Measurements from ENCODE around the gene KRT39. TPM values are rescaled to one million over a fixed set of nuclear protein-coding genes. Genes with fewer than 3 reads are reported as not detected.

Gene KRT39
- total and polyA plus RNA-seq, 10 of the 15 experiments (the other 5 are each of a cell fraction or from before 2014, with no cell fraction given) = not detected

DNA sequence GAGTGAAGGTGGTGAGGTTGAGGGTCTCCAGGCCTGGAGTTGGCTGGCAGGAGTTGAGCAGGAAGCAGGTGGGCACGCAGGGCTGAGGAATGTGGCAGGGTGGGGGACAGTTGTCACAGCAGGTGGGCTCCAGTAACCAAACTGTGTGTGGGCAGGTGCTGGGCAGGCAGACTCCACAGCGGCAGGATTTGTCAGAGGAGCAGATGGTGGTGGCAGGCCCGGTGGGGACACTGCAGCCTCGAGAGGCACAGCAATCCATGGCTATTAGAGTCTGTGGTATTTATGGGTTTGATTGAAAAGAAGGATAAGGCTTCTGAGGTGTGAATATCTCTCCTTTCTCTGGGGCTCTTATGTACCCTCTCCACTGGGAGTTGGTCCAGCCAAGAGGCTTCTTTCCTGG is 27.1 kb upstream of the KRT39 start, which contains the start of gene KRTAP3-3:
TSS of gene KRTAP3-3 (minus strand) at position 326 of the 400 bp plus-strand sequence. CDS start at position 259, 67 bp downstream.
- no peak within 1 kb of the TSS for H3K4me3 ChIP-seq
- no peak within 1 kb of the TSS for H3K27ac ChIP-seq (ENCODE audit: control insufficient read depth, insufficient read depth)
- FAIRE-seq = no peak
- no peak within 1 kb of the TSS for H3K4me2 ChIP-seq (ENCODE audit: control insufficient read depth, insufficient read depth)
- H3K9ac ChIP-seq (ENCODE audit: control insufficient read depth, insufficient read depth, low read length) = no peak within 1 kb of the TSS
- no TSS peak for BruUV-seq (replicated peaks)
- no peak within 1 kb of the TSS for H2AFZ ChIP-seq (ENCODE audit: control insufficient read depth, low read depth, low read length)
- intact Hi-C loops (cut with micrococcal nuclease; ENCODE audit: unreplicated experiment) (no loop called here), in situ Hi-C loops (cut with MboI) (no loop called here)
- H3K4me1 ChIP-seq (ENCODE audit: control insufficient read depth, insufficient read depth, low read length) = no peaks in the 10 kb centered on the region
- no peaks in the 10 kb centered on the region for H3K9me3 ChIP-seq (replicated peaks; ENCODE audit: control insufficient read depth, insufficient read depth, low read length)
- H3K36me3 ChIP-seq (ENCODE audit: control insufficient read depth in 2 of 2, insufficient read depth in 2 of 2, low read length in 1 of 2) = no peaks in the 10 kb centered on the region
- ChIA-PET POLR2A (no interaction called here), CTCF (no interaction called here), SMC1A (ENCODE audit: uncharacterized antibody, unreplicated experiment) (no interaction called here), RAD21 (ENCODE audit: unreplicated experiment) (no interaction called here)
- TF ChIP-seq HDAC2 (IDR thresholded peaks at IDR 0.05) (no peak), CEBPB (IDR thresholded peaks at IDR 0.05; ENCODE audit: borderline replicate concordance in 1 of 2, low read depth in 2 of 2, low read length in 2 of 2) (no peak), ZNF207 (IDR thresholded peaks at IDR 0.05; ENCODE audit: borderline replicate concordance) (no peak), PAX5 (IDR thresholded peaks at IDR 0.05; ENCODE audit: borderline replicate concordance, low read depth, low read length) (no peak)
- peaks cover 0 to 8% of the 10 kb centered on the region in 2 experiments; a peak in 1 of 4 replicates for H3K27me3 ChIP-seq (replicated peaks in 1 of 2; ENCODE audit: control insufficient read depth in 2 of 2, insufficient read depth in 2 of 2, low read length in 1 of 2)
- no peak for ATAC-seq
- no peaks in the 10 kb centered on the region for H3K79me2 ChIP-seq (ENCODE audit: control insufficient read depth, insufficient read depth, low read length)
- 37% methylated on average over 3 of the region's 4 CpGs for WGBS (ENCODE audit: insufficient coverage, insufficient replicate concordance, low lambda C conversion rate, missing lambda C conversion rate)
- no peaks in the 10 kb centered on the region for H4K20me1 ChIP-seq (ENCODE audit: control insufficient read depth, insufficient read depth)
- DNase-seq (ENCODE audit: low read depth, low spot score) = no peak

DNA sequence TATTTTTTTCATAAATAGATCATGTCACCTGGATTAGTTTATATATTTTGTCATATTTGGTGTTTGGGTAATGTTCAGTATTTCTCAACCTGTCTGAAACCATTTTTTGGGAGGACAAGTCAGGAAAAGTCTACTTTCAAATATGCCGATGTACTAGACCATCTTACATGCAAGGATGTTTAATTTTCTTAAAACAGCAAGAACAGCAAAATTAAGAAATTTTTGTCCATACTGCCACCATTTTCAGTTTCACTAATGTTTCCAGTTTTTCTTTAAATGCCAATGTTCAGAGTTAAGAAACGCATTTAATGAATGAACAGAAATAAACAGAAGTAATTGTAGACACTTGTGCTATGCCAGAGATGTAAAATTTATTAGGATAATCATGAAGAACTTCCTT is 26.3 kb upstream of the KRT39 start:
- H3K27ac ChIP-seq (ENCODE audit: control insufficient read depth, insufficient read depth) = no peak overlapping the region
- ChIA-PET POLR2A (no interaction called here), RAD21 (ENCODE audit: unreplicated experiment) (no interaction called here), SMC1A (ENCODE audit: uncharacterized antibody, unreplicated experiment) (no interaction called here), CTCF (no interaction called here)
- H3K4me3 ChIP-seq = no peak overlapping the region
- no peaks in the 10 kb centered on the region for H3K9me3 ChIP-seq (replicated peaks; ENCODE audit: control insufficient read depth, insufficient read depth, low read length)
- H2AFZ ChIP-seq (ENCODE audit: control insufficient read depth, low read depth, low read length) = no peak overlapping the region
- no peaks in the 10 kb centered on the region for H4K20me1 ChIP-seq (ENCODE audit: control insufficient read depth, insufficient read depth)
- no peak overlapping the region for H3K4me2 ChIP-seq (ENCODE audit: control insufficient read depth, insufficient read depth)
- intact Hi-C loops (cut with micrococcal nuclease; ENCODE audit: unreplicated experiment) = no loop called here
- DNase-seq (ENCODE audit: low read depth, low spot score) = no peak
- in situ Hi-C loops (cut with MboI) = no loop called here
- H3K4me1 ChIP-seq (ENCODE audit: control insufficient read depth, insufficient read depth, low read length) = no peaks in the 10 kb centered on the region
- no peak for ATAC-seq
- no peaks in the 10 kb centered on the region for H3K36me3 ChIP-seq (ENCODE audit: control insufficient read depth in 2 of 2, insufficient read depth in 2 of 2, low read length in 1 of 2)
- BruUV-seq (replicated peaks) = no TSS peak
- H3K9ac ChIP-seq (ENCODE audit: control insufficient read depth, insufficient read depth, low read length) = no peak overlapping the region
- 84% methylated on average over 2 of the region's 2 CpGs for WGBS (ENCODE audit: insufficient coverage, insufficient replicate concordance, low lambda C conversion rate, missing lambda C conversion rate)
- H3K27me3 ChIP-seq (replicated peaks in 1 of 2; ENCODE audit: control insufficient read depth in 2 of 2, insufficient read depth in 2 of 2, low read length in 1 of 2) = peaks cover 0 to 8% of the 10 kb centered on the region in 2 experiments; a peak in 1 of 4 replicates
- no peak for FAIRE-seq
- no peak for TF ChIP-seq ZNF24 (IDR thresholded peaks at IDR 0.05)
- H3K79me2 ChIP-seq (ENCODE audit: control insufficient read depth, insufficient read depth, low read length) = no peaks in the 10 kb centered on the region

Measured in GM12878 (cell line).